Aorta (tissue), 5 donors: ENCODE data around the gene MARVELD3. TPM values are rescaled to one million over a fixed set of nuclear protein-coding genes. Genes with fewer than 3 reads are reported as not detected.
"Not testable (repeated sequence)": the region's sequence is repeated elsewhere in the genome, so short reads cannot be mapped to it uniquely, and the experiment has no call there.

Experiments
- ATAC-seq: fragments of 200-7000 bp; cut with Tn5 transposase; one replicate; pipeline ENCODE4 v1.9.1; 2022; ENCODE audit warnings: moderate library complexity; ENCODE audit not compliant: low FRiP score
- DNase-seq, 2 donors: peaks; one replicate each; pipeline ENCODE4 v3.0.0-alpha.2; 2020
- H3K27ac ChIP-seq, 2 donors: one replicate each; pipeline ENCODE4 v1.5.1; 2013; ENCODE audit warnings: low read length in 2 of 2, mild to moderate bottlenecking in 2 of 2, moderate library complexity in 2 of 2, control low read depth in 1 of 2, inconsistent platforms in 1 of 2, low read depth in 1 of 2
- H3K27me3 ChIP-seq, 2 donors: one replicate each; pipeline ENCODE4 v1.6.1; 2013; ENCODE audit warnings: control low read depth in 1 of 2, low read length in 1 of 2, mild to moderate bottlenecking in 1 of 2, moderate library complexity in 1 of 2; ENCODE audit not compliant: insufficient read depth in 2 of 2, control insufficient read depth in 1 of 2
- H3K36me3 ChIP-seq, 2 donors: one replicate each; pipeline ENCODE4 v1.6.1; 2013; ENCODE audit warnings: control low read depth in 1 of 2, low read length in 1 of 2, mild to moderate bottlenecking in 1 of 2; ENCODE audit not compliant: insufficient read depth in 2 of 2, control insufficient read depth in 1 of 2
- H3K4me1 ChIP-seq, 2 donors: one replicate each; pipeline ENCODE4 v1.6.1; 2013; ENCODE audit warnings: low read length in 2 of 2, control low read depth in 1 of 2, mild to moderate bottlenecking in 1 of 2, moderate library complexity in 1 of 2; ENCODE audit not compliant: insufficient read depth in 2 of 2, control insufficient read depth in 1 of 2
- H3K4me3 ChIP-seq, 2 donors: one replicate each; pipeline ENCODE4 v1.5.1; 2013; ENCODE audit warnings: low read length in 2 of 2, control low read depth in 1 of 2, mild to moderate bottlenecking in 1 of 2
- H3K9me3 ChIP-seq: one replicate; pipeline ENCODE4 v1.6.1; 2013; ENCODE audit warnings: mild to moderate bottlenecking, low read length; ENCODE audit not compliant: control insufficient read depth
- WGBS, 2 donors: extraction: QIAGEN DNeasy Blood & Tissue Kit; methylation state at CpG; one replicate each; pipeline ENCODE4 v1.1.7; 2013; 5-methylcytosine and 5-hydroxymethylcytosine counted together
- intact Hi-C, 2 donors: fragments of 100-400 bp; cut with DNase I; formaldehyde crosslinking; loops; one replicate each; pipeline versions ENCODE4 v1.14.2 to v1.15.0; 2022
- polyA plus RNA-seq, 2 donors: library from polyadenylated mRNA; stranded (reverse); fragments of 200-250 nt; gene quantifications; one replicate each; pipeline ENCODE4 v1.2.3, GENCODE V29; 2013
- total RNA-seq, 2 donors: library from RNA; stranded (reverse); fragmentation: NEBNext Ultra II Directional; extraction: Animal tissue kit (Norgen Biotek cat#: 25700); gene quantifications; one replicate each; pipeline ENCODE4 v1.2.1, GENCODE V29; 2021
- donor health status: healthy with polysubstance abuse.
- donor health status: Bipolar disorder and iron deficiency.
- donor health status: DM: no; HTN: no; CAD: no.
- donor health status: DM: no; HTN: no; CAD: no.
- donor health status: DM: yes; HTN: yes; CAD: no.

The MARVELD3 gene
- total and polyA plus RNA-seq, 4 donors, result 5.0 TPM; not detected in 3

DNA sequence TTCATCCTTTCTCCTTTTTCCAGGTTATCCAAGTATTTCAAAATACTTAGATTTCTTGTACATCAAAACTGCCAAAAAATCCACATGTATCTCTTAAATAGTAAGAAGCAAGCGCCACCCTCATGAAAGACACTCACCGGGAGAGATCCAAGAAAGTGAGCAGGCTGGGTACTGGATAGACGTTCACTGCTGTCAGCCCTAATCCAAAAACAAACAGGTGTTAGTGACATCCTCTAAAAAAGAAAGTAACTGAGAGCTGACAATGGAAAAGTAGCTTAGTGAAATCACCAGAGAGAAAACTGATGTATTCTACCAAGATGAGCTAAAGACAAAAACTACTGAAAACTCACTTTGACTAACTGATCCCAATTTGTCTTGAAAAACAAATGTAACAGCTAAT lies 46.1 kb downstream of the MARVELD3 start:
- H3K36me3 ChIP-seq, result peaks cover 4 to 15% of the 10 kb centered on the region in 2 donors
- no peaks in the 10 kb centered on the region for H3K4me1 ChIP-seq
- intact Hi-C loops, result no loop called here
- DNase-seq (no peak), ATAC-seq (no peak)
- H3K4me3 ChIP-seq, result no peak overlapping the region
- 83 to 87% methylated on average over 3 of the region's 3 CpGs for WGBS, 2 donors
- no peaks in the 10 kb centered on the region for H3K9me3 ChIP-seq
- H3K27ac ChIP-seq, result no peak overlapping the region
- H3K27me3 ChIP-seq, result no peaks in the 10 kb centered on the region

DNA sequence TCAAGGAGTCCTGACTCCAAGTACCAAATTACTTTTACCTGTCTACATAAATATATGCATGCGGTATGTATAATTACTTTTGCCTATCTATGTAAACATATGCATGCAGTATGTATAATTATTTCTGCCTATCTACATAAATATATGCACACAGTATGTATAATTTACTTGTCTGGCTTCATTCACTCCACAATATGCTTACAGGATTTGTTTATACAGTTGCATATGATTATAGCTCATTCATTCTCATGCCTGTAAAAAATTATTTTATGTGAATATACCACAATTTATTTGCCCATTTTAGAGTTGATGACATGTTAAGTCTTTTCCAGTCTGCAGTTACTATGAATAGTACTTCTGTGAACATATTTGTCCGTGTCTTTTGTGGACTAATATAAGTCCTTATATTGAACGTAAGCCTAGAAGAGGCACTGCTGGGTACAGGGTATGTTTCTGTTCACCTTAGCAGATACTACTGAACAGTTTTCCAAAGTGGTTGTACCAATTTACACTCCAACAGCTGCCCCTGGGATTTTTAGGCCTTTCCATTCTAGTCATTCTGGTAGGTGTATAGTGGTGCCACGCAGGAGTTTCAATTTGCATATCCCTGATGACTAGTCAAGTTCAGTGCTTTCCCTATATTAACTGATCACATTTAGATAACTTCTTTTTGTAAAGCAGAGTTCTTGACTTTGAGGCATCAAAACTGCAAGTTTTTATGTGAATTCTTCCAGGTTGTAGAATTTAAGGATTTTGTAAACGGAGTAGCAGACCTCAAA lies 47.0 kb downstream of the MARVELD3 start:
- no peak overlapping the region for H3K4me3 ChIP-seq
- no peak for ATAC-seq
- no peaks in the 10 kb centered on the region for H3K9me3 ChIP-seq
- H3K27ac ChIP-seq, result no peak overlapping the region
- WGBS, 2 donors, result 87 to 93% methylated on average over 5 of the region's 5 CpGs
- H3K27me3 ChIP-seq, result no peaks in the 10 kb centered on the region
- no peak for DNase-seq
- intact Hi-C loops, result no loop called here
- peaks cover 4 to 15% of the 10 kb centered on the region in 2 donors for H3K36me3 ChIP-seq
- no peaks in the 10 kb centered on the region for H3K4me1 ChIP-seq

DNA sequence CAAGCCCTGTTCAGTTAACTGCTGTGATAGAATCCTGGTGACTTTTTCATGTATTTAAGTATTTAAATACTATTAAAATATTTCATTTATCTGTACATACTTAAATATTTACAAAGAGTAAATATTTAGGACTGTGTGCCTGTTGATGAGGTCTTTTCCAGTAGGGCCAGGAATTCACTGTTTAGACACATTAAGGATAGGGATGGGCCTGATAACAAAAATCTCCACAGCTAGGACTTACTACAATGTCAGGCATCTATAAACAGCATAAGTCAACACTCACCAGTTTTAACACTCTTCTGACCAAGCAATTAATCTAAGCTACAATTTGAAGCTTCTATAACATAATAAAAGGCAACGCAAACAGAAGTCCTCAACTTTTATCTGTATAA lies 47.6 kb downstream of the MARVELD3 start:
- peaks cover 4 to 12% of the 10 kb centered on the region in 2 donors for H3K36me3 ChIP-seq
- H3K4me3 ChIP-seq, result no peak overlapping the region
- intact Hi-C loops, result no loop called here
- ATAC-seq (no peak), DNase-seq (no peak)
- H3K9me3 ChIP-seq, result no peaks in the 10 kb centered on the region
- no peaks in the 10 kb centered on the region for H3K4me1 ChIP-seq
- 97 to 100% methylated on average over 1 of the region's 1 CpG for WGBS, 2 donors
- no peaks in the 10 kb centered on the region for H3K27me3 ChIP-seq
- H3K27ac ChIP-seq, result no peak overlapping the region

DNA sequence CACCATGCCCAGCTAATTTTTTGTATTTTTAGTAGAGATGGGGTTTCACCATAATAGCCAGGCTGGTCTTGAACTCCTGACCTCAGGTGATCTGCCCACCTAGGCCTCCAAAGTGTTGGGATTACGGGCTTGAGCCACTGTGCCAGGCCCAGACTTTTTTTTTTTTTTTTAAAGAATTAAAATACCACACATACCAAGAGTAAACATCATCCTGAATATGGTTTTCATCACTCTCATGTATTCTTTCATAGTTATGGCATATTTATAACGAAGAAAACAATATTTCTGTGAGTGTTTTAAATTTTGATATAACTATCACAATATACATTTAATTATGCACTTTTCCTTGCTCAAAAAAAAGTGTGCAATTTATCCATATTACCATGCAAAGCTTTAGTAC lies 48.2 kb downstream of the MARVELD3 start:
- DNase-seq (no peak), ATAC-seq (no peak)
- Histone ChIP-seq H3K27ac (no peak overlapping the region), H3K36me3 (peaks cover 4 to 9% of the 10 kb centered on the region in 2 donors), H3K9me3 (no peaks in the 10 kb centered on the region), H3K4me1 (no peaks in the 10 kb centered on the region), H3K27me3 (no peaks in the 10 kb centered on the region), H3K4me3 (no peak overlapping the region)
- WGBS, 2 donors, result 89 to 97% methylated on average over 2 of the region's 2 CpGs
- intact Hi-C loops, result no loop called here

DNA sequence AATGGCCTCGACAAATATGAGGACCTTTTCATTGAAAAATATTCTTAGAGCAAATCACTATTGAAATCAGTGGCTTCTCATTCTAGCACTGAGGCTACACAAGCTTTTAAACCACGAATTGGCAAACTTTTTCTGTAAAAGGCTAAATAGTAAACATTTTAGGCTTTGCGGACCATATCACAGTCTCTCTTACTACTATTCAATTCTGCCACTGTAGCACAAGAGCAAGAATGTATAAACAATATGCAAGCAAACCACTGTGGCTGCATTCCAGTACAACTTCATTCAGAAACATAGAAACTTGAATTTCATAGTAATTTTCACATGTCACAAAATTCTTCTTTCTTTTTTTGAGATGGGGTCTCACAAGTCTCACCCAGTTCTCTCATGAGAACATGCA lies 49.4 kb downstream of the MARVELD3 start:
- Histone ChIP-seq H3K9me3 (no peaks in the 10 kb centered on the region), H3K27ac (no peak overlapping the region), H3K4me3 (no peak overlapping the region), H3K4me1 (no peaks in the 10 kb centered on the region), H3K36me3 (peaks cover 4 to 9% of the 10 kb centered on the region in 2 donors), H3K27me3 (no peaks in the 10 kb centered on the region)
- no peak for ATAC-seq
- WGBS, 2 donors, result 93% methylated on average over 3 of the region's 3 CpGs
- DNase-seq, result no peak
- intact Hi-C loops, result no loop called here

DNA sequence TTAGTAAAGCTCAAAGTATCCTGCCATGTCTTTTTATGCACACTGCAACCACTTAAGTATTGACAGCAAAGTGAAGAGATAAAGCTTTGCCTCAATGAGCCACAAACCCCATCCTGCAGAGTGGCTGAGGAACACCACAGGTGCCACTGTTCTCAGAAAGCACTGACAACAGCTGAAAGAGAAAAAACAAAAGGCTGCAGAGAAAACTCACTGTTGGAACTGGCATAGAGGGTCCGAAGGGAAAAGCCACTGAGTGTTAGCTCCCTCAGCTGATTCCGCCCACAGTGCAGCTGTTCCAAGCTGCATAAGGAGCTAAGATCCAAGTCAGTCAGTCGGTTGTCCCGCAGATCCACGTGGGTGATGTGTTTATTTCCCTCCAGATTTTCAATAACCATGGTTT lies 50.3 kb downstream of the MARVELD3 start:
- Histone ChIP-seq H3K4me1 (no peaks in the 10 kb centered on the region), H3K27ac (no peak overlapping the region), H3K4me3 (no peak overlapping the region), H3K27me3 (no peaks in the 10 kb centered on the region), H3K9me3 (no peaks in the 10 kb centered on the region), H3K36me3 (peaks cover 1 to 9% of the 10 kb centered on the region in 2 donors)
- WGBS, 2 donors, result 86 to 87% methylated on average over 5 of the region's 5 CpGs
- DNase-seq (no peak), ATAC-seq (no peak)
- intact Hi-C loops, result no loop called here

DNA sequence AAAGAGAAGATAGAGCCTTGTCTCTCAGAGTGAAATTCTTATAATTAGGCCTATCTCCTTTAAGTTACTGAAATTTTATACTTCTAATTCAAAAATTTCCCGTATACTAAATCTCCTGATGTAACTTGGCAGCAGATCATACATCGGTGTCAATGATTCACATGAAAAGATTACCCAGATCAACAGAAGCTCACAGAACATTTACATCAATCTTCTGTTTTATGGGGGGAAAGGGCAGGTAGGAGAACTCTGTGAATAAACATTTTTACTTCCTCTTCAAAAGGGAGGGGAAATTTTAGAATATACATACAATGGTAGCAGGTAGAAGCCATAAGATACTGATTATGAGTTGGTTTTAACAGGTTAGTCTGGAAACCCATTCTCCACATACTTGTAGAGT lies 55.4 kb downstream of the MARVELD3 start:
- WGBS, 2 donors, result 89 to 93% methylated on average over 2 of the region's 2 CpGs
- peaks cover 0 to 2% of the 10 kb centered on the region in 2 donors for H3K36me3 ChIP-seq

DNA sequence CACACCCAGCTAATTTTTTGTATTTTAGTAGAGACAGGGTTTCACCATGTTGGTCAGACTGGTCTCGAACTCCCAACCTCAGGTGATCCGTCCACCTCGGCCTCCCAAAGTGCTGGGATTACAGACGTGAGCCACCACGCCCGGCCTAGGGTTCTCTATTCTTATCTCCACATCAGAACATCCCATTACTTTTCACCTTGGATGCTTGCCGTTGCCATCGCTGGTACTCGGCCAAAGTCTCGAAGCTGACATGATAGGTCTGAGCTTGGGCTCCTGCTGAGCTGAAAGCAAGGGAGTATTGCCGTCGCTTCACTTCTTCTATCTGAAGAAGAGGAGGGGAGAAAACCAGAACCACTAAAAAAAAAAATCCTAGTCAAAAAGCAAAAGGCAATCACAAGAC lies 58.3 kb downstream of the MARVELD3 start:
- WGBS, 2 donors, result 96 to 97% methylated on average over 12 of the region's 12 CpGs
- H3K4me3 ChIP-seq, H3K27me3 ChIP-seq, H3K36me3 ChIP-seq, DNase-seq, H3K9me3 ChIP-seq, H3K27ac ChIP-seq, H3K4me1 ChIP-seq, ATAC-seq: not testable (repeated sequence)
- intact Hi-C loops, result loop anchor here (10.0 kb wide), 2 partner anchors 61 to 71 kb away; no protein-coding TSS in a partner anchor

More for the DNA sequence above, 55.4 kb downstream of the MARVELD3 start:
- Histone ChIP-seq H3K4me1 (no peaks in the 10 kb centered on the region), H3K27me3 (no peaks in the 10 kb centered on the region), H3K27ac (no peak overlapping the region), H3K4me3 (no peak overlapping the region), H3K9me3 (no peaks in the 10 kb centered on the region)
- intact Hi-C loops, result loop anchor here (10.0 kb wide), 2 partner anchors 63 to 73 kb away; no protein-coding TSS in a partner anchor
- no peak for DNase-seq
- no peak for ATAC-seq
